Left lung (tissue), 10 donors: Measurements from ENCODE around the gene GLTP. TPM values are rescaled to one million over a fixed set of nuclear protein-coding genes. Genes with fewer than 3 reads are reported as not detected.
"Not testable (repeated sequence)": the region's sequence is repeated elsewhere in the genome, so short reads cannot be mapped to it uniquely, and the experiment has no call there.

ENCODE experiments used
- ATAC-seq: fragments of 200-7000 bp; cut with Tn5 transposase; one replicate; pipeline ENCODE4 v1.9.1; 2020; ENCODE audit warnings: moderate library complexity
- DNase-seq, 4 donors: peaks; one replicate each; pipeline ENCODE4 v3.0.0-alpha.2; 2013 to 2020
- H3K27ac ChIP-seq, 2 donors: fragments of 200-600 bp; sonication (generic) in 1 of 2; one replicate each; pipeline versions ENCODE4 v1.5.0 to v1.8.0; 2020 to 2021
- H3K27me3 ChIP-seq, 2 donors: fragments of 200-600 bp; sonication (generic) in 1 of 2; one replicate each; pipeline versions ENCODE4 v1.5.0 to v1.8.0; 2020 to 2021
- H3K36me3 ChIP-seq, 2 donors: fragments of 200-600 bp; sonication (generic) in 1 of 2; one replicate each; pipeline versions ENCODE4 v1.5.0 to v1.8.0; 2020 to 2021
- H3K4me1 ChIP-seq, 2 donors: fragments of 200-600 bp; one replicate each; pipeline ENCODE4 v1.8.0; 2021
- H3K4me3 ChIP-seq, 2 donors: fragments of 200-600 bp; sonication (generic) in 1 of 2; one replicate each; pipeline versions ENCODE4 v1.5.0 to v1.8.0; 2020 to 2021; ENCODE audit warnings: mild to moderate bottlenecking in 1 of 2
- H3K9me3 ChIP-seq, 2 donors: fragments of 200-600 bp; sonication (generic) in 1 of 2; one replicate each; pipeline versions ENCODE4 v1.5.0 to v1.8.0; 2020 to 2021
- CTCF ChIP-seq, 2 donors: fragments of 200-600 bp; sonication (generic) in 1 of 2; IDR thresholded peaks; one replicate each; pipeline versions ENCODE4 v1.5.0 to v1.8.0; 2021; ENCODE audit warnings: antibody characterized with exemption in 2 of 2
- intact Hi-C, 2 donors: fragments of 100-400 bp; cut with DNase I; formaldehyde crosslinking; loops; one replicate each; pipeline versions ENCODE4 v1.11.2 to v1.14.2; 2022
- polyA plus RNA-seq, 6 donors: library from polyadenylated mRNA; unstranded; fragments of 120-200 nt; gene quantifications; one replicate each; pipeline ENCODE4 v1.2.1, GENCODE V29; 2013; ENCODE audit not compliant: insufficient read length in 6 of 6
- total RNA-seq, 2 donors: library from RNA; stranded (reverse); fragmentation: NEBNext Ultra II Directional; extraction: Animal tissue kit (Norgen Biotek cat#: 25700); gene quantifications; one replicate each; pipeline ENCODE4 v1.2.1, GENCODE V29; 2021
- donor health status: DM: no; HTN: yes; CAD: no.
- donor health status: DM: no; HTN: no; CAD: no.

Gene GLTP
- total and polyA plus RNA-seq, 8 donors, result 30.1 to 43.3 (median 32.5) TPM

GRCh38 chr12:109902891-109903418, 22.6 kb upstream of the GLTP start:
- H3K36me3 ChIP-seq, result peaks cover 3 to 54% of the 10 kb centered on the region in 2 donors
- H3K27ac ChIP-seq, result no peak overlapping the region
- intact Hi-C loops, result no loop called here
- peaks cover 15 to 27% of the 10 kb centered on the region in 2 donors for H3K4me1 ChIP-seq
- ATAC-seq, result no peak
- H3K27me3 ChIP-seq, result no peaks in the 10 kb centered on the region
- no peak overlapping the region for H3K4me3 ChIP-seq
- no peaks in the 10 kb centered on the region for H3K9me3 ChIP-seq
- TF ChIP-seq CTCF (IDR thresholded peaks at IDR 0.05), result no peak
- DNase-seq, result no peak

GRCh38 chr12:109900752-109901580, 20.6 kb upstream of the GLTP start:
- peaks cover 3 to 34% of the 10 kb centered on the region in 2 donors for H3K36me3 ChIP-seq
- peaks cover 15 to 27% of the 10 kb centered on the region in 2 donors for H3K4me1 ChIP-seq
- peak overlapping the region in 1 of 2 donors; percentile 87 for H3K27ac ChIP-seq
- no peak for DNase-seq
- TF ChIP-seq CTCF (IDR thresholded peaks at IDR 0.05), result no peak
- no peaks in the 10 kb centered on the region for H3K9me3 ChIP-seq
- ATAC-seq, result peak; percentile 16
- intact Hi-C loops, result no loop called here
- peak overlapping the region; percentile 83 to 90 for H3K4me3 ChIP-seq
- H3K27me3 ChIP-seq, result no peaks in the 10 kb centered on the region

- Histone ChIP-seq H3K27me3 (no peaks in the 10 kb centered on the region), H3K36me3 (peaks cover 0 to 25% of the 10 kb centered on the region in 2 donors), H3K4me3 (peak within 1 kb of the TSS; percentile 83 to 90), H3K9me3 (no peaks in the 10 kb centered on the region), H3K4me1 (peaks cover 15 to 27% of the 10 kb centered on the region in 2 donors), H3K27ac (peak within 1 kb of the TSS; percentile 78 to 87)
- intact Hi-C loops, result no loop called here
- no peak for TF ChIP-seq CTCF (IDR thresholded peaks at IDR 0.05)
- peak; percentile 97 for ATAC-seq
- DNase-seq, result peak; percentile 87 to 95 (median 92)
Observed at GRCh38 chr12:109899783-109900751, 19.7 kb upstream of the GLTP start, which contains the start of gene TCHP. TSS of gene TCHP (plus strand) at chr12:109900274. CDS start at chr12:109903027, 2,753 bp downstream.

- intact Hi-C loops, H3K27me3 ChIP-seq, H3K9me3 ChIP-seq, ATAC-seq, DNase-seq: not testable (repeated sequence)
- Histone ChIP-seq H3K36me3 (peaks cover 0 to 17% of the 10 kb centered on the region in 2 donors), H3K4me3 (peak overlapping the region in 1 of 2 donors; percentile 90), H3K27ac (peak overlapping the region; percentile 78 to 87), H3K4me1 (peaks cover 15 to 27% of the 10 kb centered on the region in 2 donors)
Observed at GRCh38 chr12:109899345-109899744, 19.0 kb upstream of the GLTP start.

GRCh38 chr12:109897029-109897428, 16.7 kb upstream of the GLTP start:
- TF ChIP-seq CTCF (IDR thresholded peaks at IDR 0.05), result no peak
- intact Hi-C loops, result no loop called here
- no peaks in the 10 kb centered on the region for H3K9me3 ChIP-seq
- H3K27ac ChIP-seq, result no peak overlapping the region
- H3K4me3 ChIP-seq, result no peak overlapping the region
- no peaks in the 10 kb centered on the region for H3K27me3 ChIP-seq
- ATAC-seq (no peak), DNase-seq (no peak)
- H3K4me1 ChIP-seq, result peaks cover 15 to 24% of the 10 kb centered on the region in 2 donors
- no peaks in the 10 kb centered on the region for H3K36me3 ChIP-seq
